Measurements from ENCODE around the gene RAB31.

Gene RAB31

DNA sequence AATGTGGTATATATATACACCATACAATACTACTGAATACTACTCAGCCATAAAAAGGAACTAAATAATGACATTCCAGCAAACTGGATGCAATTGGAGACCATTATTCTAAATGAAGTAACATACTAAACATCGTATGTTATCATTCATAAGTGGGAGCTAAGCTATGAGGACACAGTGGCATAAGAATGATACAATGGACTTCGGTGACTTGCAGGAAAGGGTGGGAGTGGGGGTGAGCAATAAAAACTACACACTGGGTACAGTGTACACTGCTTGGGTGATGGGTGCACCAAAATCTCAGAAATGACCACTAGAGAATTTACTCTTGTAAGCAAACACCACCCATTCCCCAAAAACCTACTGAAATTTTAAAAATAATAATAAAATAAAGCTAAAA is 87.9 kb downstream of the RAB31 start:
- no peaks in the 10 kb centered on the region for H3K27me3 ChIP-seq (ENCODE audit: control insufficient read depth, insufficient read depth, low read length)
- H3K9me3 ChIP-seq (ENCODE audit: control insufficient read depth, insufficient read depth, low read depth, low read length): no peaks in the 10 kb centered on the region
- H3K4me1 ChIP-seq (ENCODE audit: control insufficient read depth, insufficient read depth, low read length): no peaks in the 10 kb centered on the region
- no peaks in the 10 kb centered on the region for H3K36me3 ChIP-seq (ENCODE audit: control insufficient read depth, insufficient read depth, low read length)
- no peak overlapping the region for H3K9ac ChIP-seq (ENCODE audit: low read length)
- H3K4me3 ChIP-seq (ENCODE audit: low read depth, low read length): no peak overlapping the region
- H3K27ac ChIP-seq (ENCODE audit: low read depth, low read length): no peak overlapping the region

DNA sequence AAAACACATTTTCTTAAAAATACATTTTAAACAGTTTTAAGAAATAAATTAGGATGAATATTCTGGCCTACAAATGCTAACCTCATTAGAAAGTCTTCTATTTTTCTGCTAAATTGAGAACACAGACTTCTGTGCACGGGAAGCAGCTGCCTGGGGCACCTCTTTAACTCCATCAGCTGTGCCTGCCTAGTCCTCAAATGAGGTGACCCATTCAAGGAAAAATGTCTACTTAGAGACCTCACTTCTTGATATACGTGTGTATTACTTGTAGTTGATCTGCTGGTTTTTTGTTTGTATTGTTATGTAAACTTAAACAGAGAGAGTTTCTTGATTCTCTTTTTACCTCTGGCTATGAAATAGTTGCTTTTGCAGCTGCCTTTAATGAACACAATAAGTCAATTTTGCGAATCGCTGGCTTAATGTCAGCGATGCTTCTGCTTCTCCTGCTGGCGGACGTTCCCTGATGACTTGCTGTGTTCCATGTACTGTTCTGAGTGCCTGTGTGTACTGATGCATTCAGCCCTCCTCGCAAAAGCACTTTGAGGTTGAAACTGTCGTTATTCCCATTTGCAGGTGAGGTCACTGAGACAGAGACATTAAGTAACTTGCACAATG is 88.9 kb downstream of the RAB31 start:
- Histone ChIP-seq H3K9ac (ENCODE audit: low read length) (no peak overlapping the region), H3K36me3 (ENCODE audit: control insufficient read depth, insufficient read depth, low read length) (no peaks in the 10 kb centered on the region), H3K4me3 (ENCODE audit: low read depth, low read length) (no peak overlapping the region), H3K27ac (ENCODE audit: low read depth, low read length) (no peak overlapping the region), H3K4me1 (ENCODE audit: control insufficient read depth, insufficient read depth, low read length) (no peaks in the 10 kb centered on the region), H3K27me3 (ENCODE audit: control insufficient read depth, insufficient read depth, low read length) (no peaks in the 10 kb centered on the region), H3K9me3 (ENCODE audit: control insufficient read depth, insufficient read depth, low read depth, low read length) (no peaks in the 10 kb centered on the region)

DNA sequence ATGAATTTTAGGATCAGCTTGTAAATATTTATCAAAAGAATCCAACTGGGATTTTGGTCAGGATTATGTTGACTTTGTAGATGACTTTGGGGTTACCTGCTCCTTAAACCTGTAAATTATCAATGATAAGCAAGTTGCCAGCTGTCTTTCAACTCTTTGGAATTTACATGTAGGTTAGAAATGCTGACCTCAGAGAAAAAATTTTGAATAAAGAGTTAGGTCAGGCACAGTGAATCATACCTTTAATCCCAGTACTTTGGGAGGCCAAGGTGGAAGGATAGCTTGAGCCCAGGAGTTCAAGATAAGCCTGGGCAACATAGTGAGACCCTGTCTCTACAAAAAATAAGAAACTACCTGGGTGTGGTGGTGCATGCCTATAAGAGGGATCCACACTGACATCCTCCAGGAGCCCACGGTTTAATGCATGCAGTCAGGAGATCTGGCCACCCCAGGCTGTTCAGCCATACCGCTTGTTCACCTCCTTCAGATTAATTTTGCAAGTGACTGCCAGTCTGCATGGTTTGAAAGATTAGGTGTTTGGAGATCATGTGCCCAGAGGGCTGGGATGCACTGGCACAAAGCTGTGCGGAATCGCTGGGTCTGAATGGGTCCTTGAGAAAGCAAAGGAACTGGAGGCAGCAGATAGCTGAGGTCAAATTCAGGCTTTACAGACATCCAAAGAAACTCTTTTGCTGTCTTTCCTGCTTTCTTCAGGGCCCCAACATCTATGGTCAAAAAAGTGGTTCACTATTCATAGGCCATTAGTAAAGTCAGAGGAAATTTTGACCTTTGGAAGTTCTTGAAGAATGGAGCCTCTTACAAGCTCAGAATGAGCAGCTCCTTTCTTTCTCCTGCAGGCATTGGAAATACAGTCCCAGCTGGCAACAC is 94.3 kb downstream of the RAB31 start:
- Histone ChIP-seq H3K9me3 (ENCODE audit: control insufficient read depth, insufficient read depth, low read depth, low read length) (0 out of 2 replicates have a peak, but pooled peaks cover 5% of the 10 kb centered on the region), H3K9ac (ENCODE audit: low read length) (no peak overlapping the region), H3K27me3 (ENCODE audit: control insufficient read depth, insufficient read depth, low read length) (no peaks in the 10 kb centered on the region), H3K4me1 (ENCODE audit: control insufficient read depth, insufficient read depth, low read length) (peaks cover 18% of the 10 kb centered on the region), H3K36me3 (ENCODE audit: control insufficient read depth, insufficient read depth, low read length) (no peaks in the 10 kb centered on the region; the same call in 1 of the 2 replicates), H3K27ac (ENCODE audit: low read depth, low read length) (no peak overlapping the region), H3K4me3 (ENCODE audit: low read depth, low read length) (no peak overlapping the region)

DNA sequence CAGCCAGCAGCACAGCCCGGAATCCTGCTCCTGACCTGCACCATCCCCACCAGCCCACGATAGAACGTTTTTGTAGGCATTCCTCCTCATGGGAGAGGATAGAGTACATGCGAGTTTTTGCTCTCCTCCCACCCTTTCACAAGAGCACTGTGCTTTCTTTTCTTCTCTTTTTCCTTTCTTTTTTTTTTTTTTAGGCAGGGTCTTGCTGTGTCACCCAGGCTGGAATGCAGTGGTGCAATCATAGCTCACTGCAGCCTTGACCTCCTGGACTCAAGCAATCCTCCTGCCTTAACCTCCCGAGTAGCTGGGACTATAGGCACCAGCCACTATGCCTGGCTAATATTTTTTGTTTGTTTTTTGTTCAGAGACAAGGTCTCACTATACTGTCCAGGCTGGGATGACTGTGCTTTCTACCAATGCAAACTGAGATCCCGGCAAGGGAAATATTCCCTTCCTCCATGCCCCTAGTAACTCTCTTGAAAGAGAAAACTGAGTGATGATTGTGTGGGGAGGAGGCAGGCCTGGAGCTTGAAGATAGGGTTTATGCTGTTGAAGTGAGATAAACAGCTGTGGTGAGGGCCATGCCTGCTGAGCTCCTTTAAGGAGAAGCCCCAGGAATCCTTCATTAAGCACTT is 95.1 kb downstream of the RAB31 start:
- Histone ChIP-seq H3K27me3 (ENCODE audit: control insufficient read depth, insufficient read depth, low read length) (no peaks in the 10 kb centered on the region), H3K9ac (ENCODE audit: low read length) (no peak overlapping the region), H3K4me1 (ENCODE audit: control insufficient read depth, insufficient read depth, low read length) (peaks cover 23% of the 10 kb centered on the region), H3K4me3 (ENCODE audit: low read depth, low read length) (no peak overlapping the region), H3K36me3 (ENCODE audit: control insufficient read depth, insufficient read depth, low read length) (no peaks in the 10 kb centered on the region; the same call in 1 of the 2 replicates), H3K9me3 (ENCODE audit: control insufficient read depth, insufficient read depth, low read depth, low read length) (0 out of 2 replicates have a peak, but pooled peaks cover 5% of the 10 kb centered on the region), H3K27ac (ENCODE audit: low read depth, low read length) (no peak overlapping the region)

DNA sequence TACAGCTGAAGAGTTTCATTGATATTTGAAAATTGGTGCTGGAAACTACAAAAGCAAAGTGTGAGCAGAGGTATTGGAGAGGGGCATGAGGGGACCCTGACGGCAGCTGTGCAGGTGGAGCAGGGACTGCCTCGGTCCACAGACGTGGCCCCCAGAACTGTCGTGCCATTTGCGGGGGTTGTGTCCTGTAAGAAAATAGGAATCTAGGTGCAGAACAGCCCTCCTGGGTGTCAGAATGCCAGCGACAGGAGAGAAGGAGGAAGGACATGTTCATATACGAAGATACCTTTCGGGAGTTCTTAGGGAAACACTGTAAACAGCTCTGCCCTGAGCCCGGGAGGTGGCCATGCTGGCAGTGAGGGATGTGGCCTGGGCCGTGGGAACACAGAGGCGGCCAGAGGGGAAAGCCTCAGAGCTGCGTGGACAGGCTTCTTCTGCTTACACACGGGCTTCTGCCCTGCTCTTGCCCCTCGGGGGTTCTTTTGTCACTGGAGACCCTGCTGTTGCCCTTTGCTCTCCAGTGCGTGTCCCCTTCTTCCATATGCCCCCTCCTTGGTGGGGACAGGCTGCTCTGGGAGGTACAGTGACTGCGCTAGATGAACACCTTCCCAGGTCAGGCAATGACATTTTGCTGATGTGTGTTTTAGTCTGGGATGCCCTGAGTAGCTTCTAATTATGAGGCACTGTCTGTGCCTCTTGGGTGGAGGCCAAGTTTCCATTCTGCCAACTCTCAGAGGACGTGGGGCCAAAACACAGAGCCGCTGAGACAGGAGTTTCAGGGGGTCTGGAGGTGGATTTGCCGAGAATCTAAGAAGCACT is 95.8 kb downstream of the RAB31 start:
- peaks cover 30% of the 10 kb centered on the region for H3K4me1 ChIP-seq (ENCODE audit: control insufficient read depth, insufficient read depth, low read length)
- H3K4me3 ChIP-seq (ENCODE audit: low read depth, low read length): no peak overlapping the region
- H3K27me3 ChIP-seq (ENCODE audit: control insufficient read depth, insufficient read depth, low read length): no peaks in the 10 kb centered on the region
- no peak overlapping the region for H3K27ac ChIP-seq (ENCODE audit: low read depth, low read length)
- 0 out of 2 replicates have a peak, but pooled peaks cover 5% of the 10 kb centered on the region for H3K9me3 ChIP-seq (ENCODE audit: control insufficient read depth, insufficient read depth, low read depth, low read length)
- H3K36me3 ChIP-seq (ENCODE audit: control insufficient read depth, insufficient read depth, low read length): no peaks in the 10 kb centered on the region; the same call in 1 of the 2 replicates
- H3K9ac ChIP-seq (ENCODE audit: low read length): no peak overlapping the region

DNA sequence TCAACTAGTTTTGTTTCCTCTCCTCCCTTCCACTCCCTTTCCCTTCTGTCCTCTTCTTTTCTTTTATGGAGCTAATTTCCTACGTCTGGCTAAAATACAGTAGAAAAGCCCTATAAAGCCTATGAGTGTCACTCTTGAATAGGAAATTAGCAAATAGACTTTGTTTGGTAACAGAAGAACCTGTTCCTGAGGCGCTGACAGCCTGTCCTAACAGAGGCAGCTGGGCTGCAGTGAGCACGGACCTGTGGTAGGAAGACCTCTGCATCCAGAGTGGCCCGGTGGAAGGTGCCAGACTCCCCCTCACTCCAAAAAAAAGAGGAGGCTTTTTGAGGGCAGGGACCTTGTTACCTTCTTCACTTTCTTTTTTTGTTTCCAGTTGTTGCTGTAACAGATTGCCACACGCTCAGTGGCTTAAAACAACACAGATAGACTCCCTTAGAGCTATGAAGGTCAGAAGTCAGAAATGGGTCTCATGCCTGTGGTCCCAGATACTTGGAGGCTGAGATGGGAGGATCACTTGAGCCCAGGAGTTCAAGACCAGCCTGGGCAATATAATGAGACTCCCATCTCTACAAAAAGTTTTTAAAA is 96.5 kb downstream of the RAB31 start:
- H3K4me1 ChIP-seq (ENCODE audit: control insufficient read depth, insufficient read depth, low read length): peaks cover 37% of the 10 kb centered on the region
- H3K4me3 ChIP-seq (ENCODE audit: low read depth, low read length): no peak overlapping the region
- 0 out of 2 replicates have a peak, but pooled peaks cover 5% of the 10 kb centered on the region for H3K9me3 ChIP-seq (ENCODE audit: control insufficient read depth, insufficient read depth, low read depth, low read length)
- H3K9ac ChIP-seq (ENCODE audit: low read length): no peak overlapping the region
- H3K27me3 ChIP-seq (ENCODE audit: control insufficient read depth, insufficient read depth, low read length): no peaks in the 10 kb centered on the region
- no peaks in the 10 kb centered on the region; the same call in 1 of the 2 replicates for H3K36me3 ChIP-seq (ENCODE audit: control insufficient read depth, insufficient read depth, low read length)
- no peak overlapping the region for H3K27ac ChIP-seq (ENCODE audit: low read depth, low read length)

DNA sequence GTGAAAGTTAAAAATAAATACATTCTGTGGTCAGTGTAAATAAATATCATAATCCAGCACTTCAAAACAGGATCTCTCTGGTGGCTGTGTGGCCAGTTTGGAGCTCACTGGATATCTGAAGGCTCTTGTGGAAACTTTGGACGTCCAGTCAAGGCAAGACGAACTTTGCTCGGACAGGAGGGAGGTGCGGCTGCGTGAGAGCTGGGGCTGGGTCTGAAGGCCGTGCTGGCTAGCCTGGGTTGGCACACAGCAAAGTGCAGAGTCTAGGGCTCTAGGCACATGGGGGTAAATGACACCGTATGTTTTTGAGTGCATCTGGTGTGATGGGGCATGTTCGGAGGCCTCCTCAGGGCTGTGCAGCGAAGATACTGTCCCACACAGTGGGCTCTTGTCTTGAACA is 98.8 kb downstream of the RAB31 start:
- H3K4me3 ChIP-seq (ENCODE audit: low read depth, low read length): no peak overlapping the region
- H3K9me3 ChIP-seq (ENCODE audit: control insufficient read depth, insufficient read depth, low read depth, low read length): 0 out of 2 replicates have a peak, but pooled peaks cover 5% of the 10 kb centered on the region
- H3K9ac ChIP-seq (ENCODE audit: low read length): no peak overlapping the region
- H3K36me3 ChIP-seq (ENCODE audit: control insufficient read depth, insufficient read depth, low read length): no peaks in the 10 kb centered on the region; the same call in 1 of the 2 replicates
- H3K4me1 ChIP-seq (ENCODE audit: control insufficient read depth, insufficient read depth, low read length): peaks cover 42% of the 10 kb centered on the region
- no peak overlapping the region for H3K27ac ChIP-seq (ENCODE audit: low read depth, low read length)
- H3K27me3 ChIP-seq (ENCODE audit: control insufficient read depth, insufficient read depth, low read length): no peaks in the 10 kb centered on the region

DNA sequence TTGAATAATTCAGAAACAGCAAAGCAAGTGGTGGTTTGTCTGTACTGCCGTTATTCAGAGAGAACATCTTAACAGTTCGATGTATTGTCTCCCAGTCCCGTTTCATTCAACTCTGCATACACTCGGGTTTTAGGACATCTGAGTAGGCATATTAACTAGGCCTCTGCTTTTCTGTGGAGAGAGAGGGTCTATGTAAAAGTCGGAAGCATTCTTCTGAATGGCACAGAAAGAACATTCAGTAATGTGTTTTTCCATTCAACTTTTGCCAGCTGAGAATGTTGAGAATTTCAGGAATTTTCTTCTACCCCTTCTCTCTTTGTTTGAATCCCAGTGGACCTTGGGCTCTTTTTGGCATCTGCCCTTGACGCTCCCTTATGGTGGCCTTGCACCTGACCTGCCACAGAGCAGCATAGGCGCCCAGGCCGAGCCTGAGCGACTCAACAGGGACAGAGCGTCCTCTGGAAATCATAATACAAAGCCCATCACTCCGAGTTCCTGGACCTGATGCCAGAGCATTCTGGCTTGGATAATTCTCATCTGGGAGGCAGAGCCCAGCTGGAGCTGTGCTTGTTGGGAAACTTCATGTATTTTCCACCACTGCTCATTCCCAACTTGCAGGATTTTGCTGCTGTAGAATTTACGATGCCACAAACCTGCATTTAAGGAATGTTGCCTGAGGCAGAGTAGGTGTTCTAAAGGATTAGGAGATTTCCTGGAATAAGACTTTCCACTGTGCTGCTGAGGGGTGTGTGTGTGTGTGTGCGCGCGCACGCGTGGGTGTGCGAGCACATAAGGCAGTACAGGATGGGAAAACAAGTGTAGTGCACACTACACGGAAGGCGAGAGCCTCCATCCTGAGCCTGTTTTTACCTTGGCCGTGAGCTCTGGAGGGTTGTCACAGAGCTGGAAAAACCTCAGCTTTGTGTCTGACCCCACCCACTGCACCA is 100.5 kb downstream of the RAB31 start:
- no peaks in the 10 kb centered on the region for H3K27me3 ChIP-seq (ENCODE audit: control insufficient read depth, insufficient read depth, low read length)
- H3K27ac ChIP-seq (ENCODE audit: low read depth, low read length): peak overlapping the region; percentile 44
- H3K36me3 ChIP-seq (ENCODE audit: control insufficient read depth, insufficient read depth, low read length): no peaks in the 10 kb centered on the region; the same call in 1 of the 2 replicates
- peak overlapping the region; percentile 62 for H3K9ac ChIP-seq (ENCODE audit: low read length)
- peak overlapping the region; percentile 6; the same call in 1 of the 2 replicates for H3K4me3 ChIP-seq (ENCODE audit: low read depth, low read length)
- 0 out of 2 replicates have a peak, but pooled peaks cover 5% of the 10 kb centered on the region for H3K9me3 ChIP-seq (ENCODE audit: control insufficient read depth, insufficient read depth, low read depth, low read length)
- H3K4me1 ChIP-seq (ENCODE audit: control insufficient read depth, insufficient read depth, low read length): peaks cover 35% of the 10 kb centered on the region

DNA sequence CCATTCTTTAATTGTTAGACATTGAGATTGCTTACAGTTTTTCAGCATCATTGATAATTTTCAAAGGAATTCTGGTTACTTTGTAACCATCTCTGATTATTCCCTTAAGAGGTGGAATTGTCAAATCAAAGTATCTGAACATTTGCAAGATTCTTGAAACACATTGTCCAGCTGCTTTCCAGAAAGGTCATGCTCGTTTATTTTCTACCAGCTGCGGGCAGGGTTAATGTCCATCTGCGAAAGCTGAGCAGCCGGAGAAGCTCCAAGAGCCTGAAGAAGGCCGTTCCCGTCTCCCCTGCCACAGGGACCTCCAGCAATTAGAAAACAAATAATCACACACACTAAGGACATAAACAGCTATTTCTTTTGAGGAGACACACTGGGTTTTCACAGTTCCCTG is 101.6 kb downstream of the RAB31 start:
- Histone ChIP-seq H3K27ac (ENCODE audit: low read depth, low read length) (no peak overlapping the region), H3K9me3 (ENCODE audit: control insufficient read depth, insufficient read depth, low read depth, low read length) (0 out of 2 replicates have a peak, but pooled peaks cover 5% of the 10 kb centered on the region), H3K36me3 (ENCODE audit: control insufficient read depth, insufficient read depth, low read length) (no peaks in the 10 kb centered on the region; the same call in 1 of the 2 replicates), H3K9ac (ENCODE audit: low read length) (no peak overlapping the region), H3K4me3 (ENCODE audit: low read depth, low read length) (no peak overlapping the region), H3K4me1 (ENCODE audit: control insufficient read depth, insufficient read depth, low read length) (peaks cover 28% of the 10 kb centered on the region), H3K27me3 (ENCODE audit: control insufficient read depth, insufficient read depth, low read length) (no peaks in the 10 kb centered on the region)
